ENCODE results near the gene TAS2R10.

DNA sequence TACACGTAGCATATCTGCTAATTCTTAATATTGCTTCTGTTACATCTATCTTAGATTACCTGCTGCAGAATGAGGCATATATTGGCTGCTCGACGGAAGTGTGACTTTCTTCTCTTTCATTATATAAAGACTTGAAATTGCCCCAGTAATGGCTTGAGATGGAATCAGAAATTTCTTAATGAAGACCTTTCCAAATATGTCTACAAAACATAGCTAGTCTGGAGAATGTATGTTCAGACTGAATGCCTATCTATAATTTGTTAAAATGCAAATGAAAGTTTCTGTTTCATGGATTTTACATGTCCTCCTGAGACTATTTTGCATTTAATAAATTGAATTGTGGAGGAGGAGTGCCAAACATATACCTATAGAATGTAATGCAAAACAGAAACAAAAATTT is at the start of gene TAS2R10:
- TF ChIP-seq, protein P1, sequence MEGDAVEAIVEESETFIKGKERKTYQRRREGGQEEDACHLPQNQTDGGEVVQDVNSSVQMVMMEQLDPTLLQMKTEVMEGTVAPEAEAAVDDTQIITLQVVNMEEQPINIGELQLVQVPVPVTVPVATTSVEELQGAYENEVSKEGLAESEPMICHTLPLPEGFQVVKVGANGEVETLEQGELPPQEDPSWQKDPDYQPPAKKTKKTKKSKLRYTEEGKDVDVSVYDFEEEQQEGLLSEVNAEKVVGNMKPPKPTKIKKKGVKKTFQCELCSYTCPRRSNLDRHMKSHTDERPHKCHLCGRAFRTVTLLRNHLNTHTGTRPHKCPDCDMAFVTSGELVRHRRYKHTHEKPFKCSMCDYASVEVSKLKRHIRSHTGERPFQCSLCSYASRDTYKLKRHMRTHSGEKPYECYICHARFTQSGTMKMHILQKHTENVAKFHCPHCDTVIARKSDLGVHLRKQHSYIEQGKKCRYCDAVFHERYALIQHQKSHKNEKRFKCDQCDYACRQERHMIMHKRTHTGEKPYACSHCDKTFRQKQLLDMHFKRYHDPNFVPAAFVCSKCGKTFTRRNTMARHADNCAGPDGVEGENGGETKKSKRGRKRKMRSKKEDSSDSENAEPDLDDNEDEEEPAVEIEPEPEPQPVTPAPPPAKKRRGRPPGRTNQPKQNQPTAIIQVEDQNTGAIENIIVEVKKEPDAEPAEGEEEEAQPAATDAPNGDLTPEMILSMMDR (optimal IDR thresholded peaks at IDR 0.05 in 1 of 3, IDR thresholded peaks at IDR 0.05 in 1 of 3, conservative IDR thresholded peaks at IDR 0.05 in 1 of 3; ENCODE audit: extremely low read depth in 1 of 3, insufficient read depth in 2 of 3, low read length in 3 of 3) = no peak
- no peak for TF ChIP-seq EZH2 (IDR thresholded peaks at IDR 0.05; ENCODE audit: low read length)

Measured in keratinocyte (primary cell).